ENCODE measurements around the gene TRPM3.
A peak's percentile ranks its signal among the peaks of the same experiment; 100 is the strongest.

Gene TRPM3

GRCh38 chr9:70529377-70529776, 592.0 kb downstream of the TRPM3 start:
- no peak overlapping the region for H3K4me3 ChIP-seq (ENCODE audit: low read depth, low read length)
- TF ChIP-seq MAX (IDR thresholded peaks at IDR 0.05; ENCODE audit: low read depth, low read length) (no peak), CTCF (IDR thresholded peaks at IDR 0.05; ENCODE audit: low read depth, low read length) (no peak), MYC (IDR thresholded peaks at IDR 0.05; ENCODE audit: low read depth, low read length) (no peak), POLR2A (IDR thresholded peaks at IDR 0.05; ENCODE audit: extremely low read depth, insufficient read length) (no peak)
- DNase-seq (ENCODE audit: low read depth): no peak

DNA sequence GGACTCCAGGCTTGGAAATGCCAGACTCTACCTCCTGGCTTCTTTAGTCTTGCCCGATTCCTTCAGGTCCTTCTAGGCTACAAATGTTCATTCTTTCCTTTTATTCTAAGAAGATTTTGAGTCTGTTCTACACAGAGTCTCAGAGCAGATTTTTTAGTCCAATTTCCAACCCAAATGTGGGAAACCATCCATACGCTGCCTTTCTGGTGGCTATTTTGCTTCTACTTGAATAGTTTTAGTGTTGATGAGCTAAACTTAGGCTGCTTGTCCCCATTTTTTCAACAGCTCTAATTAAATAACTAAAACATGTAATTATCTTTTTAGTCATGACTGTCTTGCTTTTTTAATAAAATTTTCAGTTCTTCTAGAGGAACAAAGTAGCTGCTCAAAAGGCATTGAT, 594.5 kb downstream of the TRPM3 start:
- DNase-seq (ENCODE audit: low read depth): no peak
- no peak overlapping the region for H3K4me3 ChIP-seq (ENCODE audit: low read depth, low read length)
- TF ChIP-seq MYC (IDR thresholded peaks at IDR 0.05; ENCODE audit: low read depth, low read length) (no peak), CTCF (IDR thresholded peaks at IDR 0.05; ENCODE audit: low read depth, low read length) (no peak), MAX (IDR thresholded peaks at IDR 0.05; ENCODE audit: low read depth, low read length) (no peak), POLR2A (IDR thresholded peaks at IDR 0.05; ENCODE audit: extremely low read depth, insufficient read length) (no peak)

DNA sequence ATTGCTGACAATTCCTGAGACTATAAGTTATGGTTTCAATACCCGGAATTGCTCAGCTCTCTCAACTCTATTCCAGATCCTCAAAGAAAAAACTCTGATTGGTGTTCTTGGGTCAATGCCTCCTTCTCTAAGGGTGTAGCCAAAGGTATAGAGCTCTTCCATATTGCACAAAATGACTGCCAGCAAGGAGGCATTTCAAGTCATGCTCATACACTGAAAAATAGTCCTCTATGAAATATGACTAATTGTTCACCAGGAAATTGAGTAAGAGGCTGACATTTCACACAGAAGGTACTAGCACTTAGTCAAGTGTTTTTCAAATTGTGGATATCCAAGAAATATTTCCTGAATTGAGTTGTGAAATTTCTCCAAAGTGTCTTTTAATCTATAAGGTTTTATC, 595.9 kb downstream of the TRPM3 start:
- peak; percentile 55 for DNase-seq (ENCODE audit: low read depth)
- no peak overlapping the region for H3K4me3 ChIP-seq (ENCODE audit: low read depth, low read length)
- TF ChIP-seq POLR2A (IDR thresholded peaks at IDR 0.05; ENCODE audit: extremely low read depth, insufficient read length) (no peak), MYC (IDR thresholded peaks at IDR 0.05; ENCODE audit: low read depth, low read length) (no peak), CTCF (IDR thresholded peaks at IDR 0.05; ENCODE audit: low read depth, low read length) (no peak), MAX (IDR thresholded peaks at IDR 0.05; ENCODE audit: low read depth, low read length) (no peak)

- no peak for TF ChIP-seq MYC (IDR thresholded peaks at IDR 0.05; ENCODE audit: low read depth, low read length)
- no peak for TF ChIP-seq MAX (IDR thresholded peaks at IDR 0.05; ENCODE audit: low read depth, low read length)
- TF ChIP-seq POLR2A (IDR thresholded peaks at IDR 0.05; ENCODE audit: extremely low read depth, insufficient read length): no peak
- TF ChIP-seq CTCF (IDR thresholded peaks at IDR 0.05; ENCODE audit: low read depth, low read length): no peak
- no peak overlapping the region for H3K4me3 ChIP-seq (ENCODE audit: low read depth, low read length)
- DNase-seq (ENCODE audit: low read depth): no peak
Measured at GRCh38 chr9:70519912-70520724, 601.3 kb downstream of the TRPM3 start.

- TF ChIP-seq MAX (IDR thresholded peaks at IDR 0.05; ENCODE audit: low read depth, low read length) (no peak), CTCF (IDR thresholded peaks at IDR 0.05; ENCODE audit: low read depth, low read length) (no peak), MYC (IDR thresholded peaks at IDR 0.05; ENCODE audit: low read depth, low read length) (no peak), POLR2A (IDR thresholded peaks at IDR 0.05; ENCODE audit: extremely low read depth, insufficient read length) (no peak)
Measured at GRCh38 chr9:70517926-70518610, 603.4 kb downstream of the TRPM3 start.

More at GRCh38 chr9:70517926-70518610, 603.4 kb downstream of the TRPM3 start:
- no peak for DNase-seq (ENCODE audit: low read depth)
- H3K4me3 ChIP-seq (ENCODE audit: low read depth, low read length): no peak overlapping the region
